ENCODE results near the gene GLYATL1B. TPM values are rescaled to one million over a fixed set of nuclear protein-coding genes. Genes with fewer than 3 reads are reported as not detected.
"Not testable (repeated sequence)": the region's sequence is repeated elsewhere in the genome, so short reads cannot be mapped to it uniquely, and the experiment has no call there.

GLYATL1B gene
- total RNA-seq, 1 experiment from 2014 or later, result not detected

DNA sequence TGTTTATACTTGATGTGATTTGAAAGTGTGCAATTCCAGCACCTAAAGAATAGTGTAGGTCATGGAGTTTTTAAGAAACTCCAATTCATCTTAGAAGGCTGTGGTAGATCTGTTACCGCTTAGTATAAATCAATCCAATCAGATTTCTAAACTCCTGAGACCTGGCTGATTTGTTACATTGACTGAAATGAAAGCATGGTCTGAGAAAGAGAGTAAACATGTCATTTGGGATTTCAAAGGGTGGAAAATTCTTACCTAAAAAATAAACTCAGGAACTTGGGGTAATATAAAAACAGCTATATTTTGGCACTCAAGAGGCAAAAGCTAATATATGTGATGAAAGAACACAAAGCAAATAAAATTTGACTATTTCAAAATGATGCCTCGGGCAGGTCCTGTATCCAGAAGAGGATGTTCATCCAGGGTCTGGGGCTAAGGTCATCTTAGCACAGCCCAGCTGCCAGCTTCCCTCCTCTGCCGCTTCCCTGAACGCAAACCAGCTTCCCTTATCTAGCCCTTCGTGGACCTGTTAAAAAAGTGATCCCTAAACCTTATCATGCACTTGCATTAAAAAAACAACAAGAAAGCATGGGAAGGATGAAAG lies 10.0 kb downstream of the GLYATL1B start:
- not testable (repeated sequence) for DNase-seq (ENCODE audit: low spot score)

DNA sequence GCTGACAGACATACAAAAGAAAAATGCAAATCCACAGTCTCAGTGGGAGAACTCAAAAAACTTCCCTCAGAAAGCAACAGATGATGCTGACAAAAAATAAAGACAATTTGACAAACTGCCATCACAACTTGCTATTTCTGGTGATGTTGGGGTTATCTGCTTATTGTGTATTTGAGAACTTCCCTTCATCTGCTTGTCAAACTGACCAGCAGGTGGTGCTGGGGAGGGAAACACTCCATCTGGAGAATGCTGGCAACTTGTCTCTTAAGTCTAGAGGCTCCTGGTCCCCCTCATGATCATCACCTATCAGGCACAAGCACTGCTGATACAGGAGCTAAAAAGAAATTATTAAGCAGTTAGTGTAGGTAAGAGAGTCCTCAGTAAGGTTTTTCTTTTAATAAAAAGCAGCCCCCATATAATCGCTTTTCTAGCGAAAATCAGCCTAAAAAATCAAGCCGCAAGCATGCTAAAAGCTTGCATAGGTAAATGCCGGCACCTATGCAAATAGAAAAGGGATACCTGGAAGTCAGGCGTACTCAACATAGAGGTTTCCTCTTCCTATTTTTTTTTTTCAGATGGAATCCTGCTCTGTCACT lies 11.1 kb downstream of the GLYATL1B start:
- peak; percentile 38 for DNase-seq (ENCODE audit: low spot score)

GRCh38 chr11:59097938-59098337 lies 11.8 kb downstream of the GLYATL1B start:
- DNase-seq (ENCODE audit: low spot score), result not testable (repeated sequence)

- DNase-seq (ENCODE audit: low spot score), result peak; percentile 11
Observed at GRCh38 chr11:59102259-59102765, 16.2 kb downstream of the GLYATL1B start.

GRCh38 chr11:59106363-59107336 lies 20.5 kb downstream of the GLYATL1B start, which contains the start of gene FAM111B:
Gene FAM111B, plus strand, starts transcription at chr11:59107237. Its CDS starts 2,389 bp downstream, at chr11:59109626.
- DNase-seq (ENCODE audit: low spot score), result peak; percentile 92

DNA sequence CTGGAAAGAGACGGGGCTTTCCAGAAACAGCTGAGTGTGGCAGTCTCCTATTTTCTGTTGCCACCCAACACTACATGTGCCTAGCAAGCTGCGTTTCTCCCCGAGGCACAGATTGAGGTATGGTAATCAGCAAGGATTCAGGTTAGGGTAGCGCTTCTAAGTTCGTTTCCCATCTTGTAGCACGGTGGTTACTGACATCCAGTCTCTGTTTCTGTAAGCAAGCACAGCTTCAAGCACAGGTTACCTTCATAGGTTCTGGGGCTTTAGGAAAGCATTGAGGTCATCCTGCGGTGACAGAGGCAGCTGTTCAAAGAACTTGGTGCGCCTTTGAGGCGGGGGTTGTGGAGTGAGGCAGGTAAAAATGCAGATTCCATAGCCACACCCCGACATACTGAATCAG lies 21.6 kb downstream of the GLYATL1B start:
- DNase-seq (ENCODE audit: low spot score), result not testable (repeated sequence)

DNA sequence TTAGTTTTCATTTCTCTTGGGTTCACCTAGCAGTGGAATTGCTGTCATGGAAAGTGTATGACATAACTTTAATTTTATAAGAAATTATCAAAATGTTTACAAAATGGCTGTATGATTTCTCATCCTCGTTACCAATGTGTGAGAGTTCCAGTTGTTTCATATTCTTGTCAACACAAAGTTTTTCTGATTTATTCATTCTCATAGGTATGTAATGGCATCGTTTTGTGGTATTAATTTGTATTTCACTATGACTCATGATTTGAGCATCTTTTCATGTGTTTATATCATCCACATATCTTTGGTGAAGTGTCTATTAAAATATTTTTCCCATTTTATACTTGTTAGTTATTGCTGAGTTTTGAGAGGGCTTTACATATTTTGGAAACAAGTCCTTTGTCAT lies 26.4 kb downstream of the GLYATL1B start:
- no peak for DNase-seq (ENCODE audit: low spot score)

- no peak for DNase-seq (ENCODE audit: low spot score)
Observed at GRCh38 chr11:59114344-59114743, 28.2 kb downstream of the GLYATL1B start.

- DNase-seq (ENCODE audit: low spot score), result no peak
Observed at GRCh38 chr11:59115553-59115952, 29.4 kb downstream of the GLYATL1B start.

- DNase-seq (ENCODE audit: low spot score), result no peak
Observed at GRCh38 chr11:59117774-59118173, 31.7 kb downstream of the GLYATL1B start.

- no peak for DNase-seq (ENCODE audit: low spot score)
Observed at GRCh38 chr11:59119826-59120225, 33.7 kb downstream of the GLYATL1B start.

GRCh38 chr11:59135648-59136461 lies 49.7 kb downstream of the GLYATL1B start:
- peak; percentile 78 for DNase-seq (ENCODE audit: low spot score)

- DNase-seq (ENCODE audit: low spot score), result not testable (repeated sequence)
Observed at GRCh38 chr11:59136551-59136950, 50.4 kb downstream of the GLYATL1B start.

DNA sequence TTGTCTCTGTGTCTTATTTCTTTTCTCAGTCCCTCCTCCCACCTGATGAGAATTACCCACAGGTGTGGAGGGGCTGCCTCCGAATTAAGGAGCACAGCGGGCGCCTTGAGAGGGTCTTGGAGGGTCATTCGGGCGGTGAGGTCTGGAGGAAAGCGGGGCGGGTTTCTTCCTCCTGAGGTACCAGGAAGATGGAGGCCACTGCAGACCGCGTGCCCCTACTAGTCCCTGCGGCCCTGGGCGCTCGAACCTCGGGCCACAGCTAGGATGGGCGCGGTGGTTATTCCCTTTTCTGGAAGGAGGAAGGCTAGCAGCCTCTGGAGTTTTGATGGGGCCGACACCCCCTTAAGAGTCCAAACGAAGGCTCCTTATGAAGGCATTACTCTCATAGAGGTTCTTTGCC lies 51.1 kb downstream of the GLYATL1B start:
- no peak for DNase-seq (ENCODE audit: low spot score)

- no peak for DNase-seq (ENCODE audit: low spot score)
Observed at GRCh38 chr11:59138643-59139042, 52.5 kb downstream of the GLYATL1B start.

DNA sequence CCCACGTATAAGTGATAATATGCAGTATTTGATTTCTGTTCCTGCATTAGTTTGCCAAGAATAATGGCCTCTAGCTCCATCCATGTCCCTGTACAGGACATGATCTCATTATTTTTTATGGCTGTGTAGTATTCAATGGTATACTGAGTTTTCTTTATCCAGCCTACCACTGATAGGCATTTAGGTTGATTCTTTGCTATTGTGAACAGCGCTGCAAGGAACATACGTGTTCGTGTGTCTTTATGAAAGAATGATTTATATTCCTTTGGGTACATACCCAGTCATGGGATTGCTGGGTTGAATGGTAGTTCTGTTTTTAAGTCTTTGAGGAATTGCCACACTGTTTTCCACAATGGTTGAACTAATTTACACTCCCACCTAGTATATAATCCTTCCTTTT lies 55.1 kb downstream of the GLYATL1B start:
- no peak for DNase-seq (ENCODE audit: low spot score)

- DNase-seq (ENCODE audit: low spot score), result no peak
Observed at GRCh38 chr11:59141673-59142460, 55.8 kb downstream of the GLYATL1B start.

GRCh38 chr11:59142530-59143507 lies 56.7 kb downstream of the GLYATL1B start, which contains the start of gene FAM111A:
Gene FAM111A, plus strand, starts transcription at chr11:59142856. Its CDS starts 6,017 bp downstream, at chr11:59148873.
- peak; percentile 91 for DNase-seq (ENCODE audit: low spot score)

DNA sequence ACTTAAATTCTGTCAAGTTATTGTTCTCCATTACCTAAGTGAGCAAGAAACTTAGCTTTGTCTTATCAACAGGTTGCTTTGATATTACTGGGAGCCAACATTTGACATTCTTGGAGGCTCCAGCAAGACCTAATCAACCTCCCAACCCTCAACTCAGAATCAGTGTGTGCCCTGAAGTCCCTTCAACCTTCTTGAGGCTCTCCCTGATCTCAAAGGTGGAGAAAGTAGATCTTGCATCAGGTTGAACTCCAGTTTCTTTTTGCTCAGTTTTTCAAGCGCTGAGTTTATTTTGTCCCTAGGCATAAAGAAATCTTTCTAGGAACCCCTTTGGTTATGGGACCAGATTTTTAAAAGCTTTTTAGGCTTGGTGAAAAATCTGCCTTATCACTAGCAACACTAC lies 58.0 kb downstream of the GLYATL1B start:
- no peak for DNase-seq (ENCODE audit: low spot score)

All from H4 (cell line).